Measurements from ENCODE around the gene VCPKMT.

The VCPKMT gene

GRCh38 chr14:50116181-50116956 is at the start of gene VCPKMT:
Gene VCPKMT (minus strand): TSS chr14:50116572. CDS start chr14:50116552, 20 bp downstream.
- DNase-seq, result peak; percentile 92

- DNase-seq, result no peak
These were observed 39.7 kb upstream of the VCPKMT start for GRCh38 chr14:50156111-50156510.

DNA sequence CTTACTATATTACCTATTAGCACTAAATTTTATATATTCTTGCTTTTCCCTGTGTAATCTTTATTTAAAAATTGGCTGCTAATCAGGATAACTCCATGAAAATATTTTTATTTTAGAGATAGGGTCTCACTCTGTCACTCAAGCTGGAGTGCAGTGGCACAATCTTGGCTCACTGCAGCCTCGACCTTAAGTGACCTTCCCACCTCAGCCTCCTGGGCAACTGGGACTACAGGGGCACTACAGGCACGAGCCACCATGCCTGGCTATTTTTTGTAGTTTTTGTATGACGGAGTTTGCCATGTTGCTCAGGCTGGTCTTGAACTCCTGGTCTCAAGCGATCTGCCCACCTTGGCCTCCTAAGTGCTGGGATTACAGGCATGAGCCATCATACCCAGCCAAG is 32.4 kb upstream of the VCPKMT start:
- DNase-seq, result no peak

- DNase-seq, result no peak
These were observed 22.8 kb upstream of the VCPKMT start for GRCh38 chr14:50139192-50139591.

DNA sequence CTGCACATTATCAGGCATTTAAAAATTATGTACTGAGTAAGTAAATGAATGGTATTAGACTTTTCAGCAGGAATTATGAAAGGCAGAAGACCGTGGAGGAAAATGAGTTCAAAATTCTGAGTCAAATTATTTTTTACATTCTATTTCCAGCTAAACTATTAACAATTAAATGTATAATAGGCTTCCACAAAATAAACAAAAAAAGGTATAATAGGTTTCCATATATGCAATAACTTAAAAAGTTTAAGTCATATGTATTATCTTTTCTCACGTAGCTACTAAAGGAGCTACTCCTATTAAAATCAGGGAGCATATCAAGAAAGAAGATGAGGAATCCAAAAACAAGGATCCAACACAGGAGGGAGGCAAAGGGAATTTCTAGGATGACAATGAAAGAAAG is 11.4 kb upstream of the VCPKMT start:
- no peak for DNase-seq

GRCh38 chr14:50123062-50123461 is 6.7 kb upstream of the VCPKMT start:
- no peak for DNase-seq

DNA sequence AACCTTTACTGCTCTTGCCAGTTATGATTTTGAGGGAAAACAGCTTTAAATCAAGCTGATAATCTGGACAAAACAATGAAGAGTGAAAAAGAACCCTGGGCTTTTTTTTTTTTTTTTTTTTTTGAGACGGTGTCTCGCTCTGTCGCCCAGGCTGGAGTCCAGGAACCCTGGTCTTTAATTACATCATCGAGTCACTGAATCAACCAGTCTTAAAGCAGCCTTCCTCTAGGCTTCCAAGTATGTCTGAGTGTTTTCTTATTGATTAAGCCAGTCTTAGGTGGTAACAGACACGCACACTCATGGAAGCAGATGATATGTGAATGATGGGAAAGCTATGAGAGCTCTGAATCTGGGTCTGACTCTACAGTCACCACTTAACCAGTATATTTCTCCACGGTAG is 5.9 kb upstream of the VCPKMT start:
- DNase-seq, result no peak

- no peak for DNase-seq
These were observed 5.1 kb upstream of the VCPKMT start for GRCh38 chr14:50121486-50121885.

- DNase-seq, result no peak
These were observed 1.1 kb upstream of the VCPKMT start for GRCh38 chr14:50117456-50117855.

DNA sequence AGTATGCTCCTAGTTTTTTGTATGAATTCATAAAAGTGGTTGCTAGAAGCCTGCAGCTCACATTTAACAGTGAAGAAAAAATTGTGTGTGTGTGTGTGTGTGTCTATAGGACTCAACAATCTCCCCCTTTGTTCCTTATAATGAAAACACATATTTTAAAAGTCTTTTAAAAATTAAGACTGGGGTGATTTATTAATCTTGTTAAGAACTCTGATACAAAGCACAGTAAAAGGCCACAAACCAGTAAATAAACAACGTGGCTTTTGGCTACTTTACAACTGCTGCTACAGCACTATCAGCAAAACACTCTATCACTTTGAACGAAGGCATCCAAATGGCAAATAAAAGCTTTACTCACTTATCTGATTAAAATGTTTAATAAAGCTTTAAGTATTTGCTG is 594 bp upstream of the VCPKMT start:
- no peak for DNase-seq

DNA sequence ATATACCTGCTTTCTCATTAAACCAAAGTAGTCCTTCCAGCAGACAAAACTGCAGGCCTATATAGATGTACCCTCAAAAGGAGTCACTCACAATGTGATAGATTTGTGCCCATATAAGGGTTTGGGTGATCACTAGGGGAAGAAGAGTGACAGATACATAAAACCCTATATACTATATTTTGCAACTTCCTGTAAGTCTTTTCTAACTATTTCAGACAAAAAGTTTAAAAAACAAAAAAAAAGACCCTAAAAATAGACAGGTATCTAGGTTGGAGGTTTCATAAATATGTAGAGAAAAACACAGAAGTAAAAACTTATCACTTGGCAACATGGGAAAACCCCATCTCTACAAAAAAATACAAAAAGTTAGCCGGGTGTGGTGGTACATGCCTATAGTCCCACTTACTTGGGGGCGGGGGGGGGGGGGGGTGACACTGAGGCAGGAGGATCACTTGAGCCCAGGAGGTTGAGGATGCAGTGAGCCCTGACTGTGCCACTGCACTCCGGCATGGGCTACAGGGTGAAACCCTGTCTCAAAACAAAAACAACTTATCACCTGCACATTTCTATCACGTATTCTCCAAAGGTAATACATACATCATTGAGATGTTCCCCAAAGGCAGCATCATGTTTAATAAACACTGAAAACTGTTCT is 2.9 kb downstream of the VCPKMT start:
- no peak for DNase-seq

DNA sequence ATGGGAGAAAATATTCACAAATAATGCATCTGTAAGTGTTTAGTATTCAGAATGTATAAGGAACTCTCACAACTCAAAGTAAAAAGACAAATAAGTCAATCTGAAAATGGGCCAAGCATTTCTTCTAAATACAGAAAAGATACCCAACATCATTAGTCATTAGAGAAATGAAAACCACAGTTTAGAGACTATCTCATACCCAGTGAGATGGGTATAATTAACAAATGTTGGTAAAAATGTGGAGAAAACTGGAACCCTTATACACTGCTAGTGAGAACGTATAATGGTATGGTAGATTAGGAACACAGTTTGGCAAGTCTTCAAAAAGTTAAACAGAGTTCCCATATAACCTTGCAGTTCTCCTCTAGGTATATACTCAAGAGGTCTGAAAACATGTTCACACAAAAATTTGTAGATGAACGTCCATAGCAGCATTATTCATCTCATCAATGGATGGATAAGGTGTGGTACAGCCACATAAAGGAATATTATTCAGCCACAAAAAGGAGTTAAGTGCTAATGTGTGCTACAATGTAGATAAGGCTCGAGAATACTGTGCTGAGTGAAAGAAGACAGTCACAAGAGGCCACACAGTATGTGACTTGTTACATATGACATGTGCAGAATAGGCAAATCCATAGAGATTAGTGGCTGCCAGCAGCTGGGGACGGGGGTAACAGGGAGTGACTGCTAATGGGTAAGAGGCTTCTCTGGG is 5.9 kb downstream of the VCPKMT start:
- DNase-seq, result no peak

GRCh38 chr14:50109342-50109741 is 7.0 kb downstream of the VCPKMT start:
- DNase-seq, result no peak

- DNase-seq, result no peak
These were observed 8.5 kb downstream of the VCPKMT start for GRCh38 chr14:50107850-50108249.

GRCh38 chr14:50106178-50106577 is 10.2 kb downstream of the VCPKMT start:
- no peak for DNase-seq

GRCh38 chr14:50103558-50103957 is 12.8 kb downstream of the VCPKMT start:
- no peak for DNase-seq

DNA sequence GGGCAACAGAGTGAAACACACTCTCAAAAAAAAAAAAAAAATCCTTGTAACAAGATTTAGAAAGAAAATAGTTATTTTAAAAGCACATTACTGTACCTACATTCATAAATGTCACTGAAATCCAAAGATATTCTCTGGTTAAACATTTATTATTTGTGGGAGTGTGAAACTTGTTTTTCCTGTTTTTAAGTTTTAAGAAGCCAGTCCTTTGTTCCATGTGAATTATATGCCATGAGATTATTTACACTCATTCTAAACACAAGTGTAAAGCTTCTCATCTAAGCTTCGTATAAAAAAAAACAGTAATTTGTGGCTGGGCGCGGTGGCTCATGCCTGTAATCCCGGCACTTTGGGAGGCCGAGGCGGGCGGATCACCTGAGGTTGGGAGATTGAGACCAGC is 15.0 kb downstream of the VCPKMT start:
- no peak for DNase-seq

- no peak for DNase-seq
These were observed 15.6 kb downstream of the VCPKMT start for GRCh38 chr14:50100805-50101204.

GRCh38 chr14:50099335-50099734 is 17.0 kb downstream of the VCPKMT start:
- DNase-seq, result no peak

GRCh38 chr14:50095895-50096294 is 20.5 kb downstream of the VCPKMT start:
- no peak for DNase-seq

DNA sequence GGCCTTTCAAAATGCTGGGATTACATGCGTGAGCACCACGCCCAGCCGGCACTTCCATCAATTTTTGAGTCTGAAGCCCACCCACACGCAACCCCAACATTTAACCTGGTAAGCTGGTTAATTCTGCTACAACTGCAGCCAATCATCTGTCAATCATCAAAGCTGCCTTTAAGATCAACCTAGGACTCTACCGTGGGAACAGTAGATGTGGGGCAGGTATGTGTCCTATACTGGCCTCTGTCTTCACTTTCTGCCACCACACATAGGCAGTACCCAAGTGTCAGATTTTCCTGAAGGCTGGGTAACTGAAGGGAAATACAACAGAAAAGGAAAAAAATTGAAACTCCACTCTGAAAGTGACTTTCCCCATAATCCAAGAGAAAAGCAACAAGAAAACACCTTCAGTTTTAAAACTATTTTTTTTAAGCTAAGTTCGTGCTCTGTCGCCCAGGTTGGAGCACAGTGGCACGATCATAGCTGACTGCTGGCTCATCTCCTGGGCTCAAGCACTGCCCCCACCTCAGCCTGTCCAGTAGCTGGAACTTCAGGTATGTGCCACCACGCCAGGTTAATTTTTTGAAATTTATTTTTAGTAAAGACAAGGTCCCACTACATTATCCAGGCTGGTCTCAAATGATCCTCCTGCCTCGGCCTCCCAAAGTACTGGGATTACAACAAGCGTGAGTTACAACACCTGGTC is 22.2 kb downstream of the VCPKMT start:
- no peak for DNase-seq

DNA sequence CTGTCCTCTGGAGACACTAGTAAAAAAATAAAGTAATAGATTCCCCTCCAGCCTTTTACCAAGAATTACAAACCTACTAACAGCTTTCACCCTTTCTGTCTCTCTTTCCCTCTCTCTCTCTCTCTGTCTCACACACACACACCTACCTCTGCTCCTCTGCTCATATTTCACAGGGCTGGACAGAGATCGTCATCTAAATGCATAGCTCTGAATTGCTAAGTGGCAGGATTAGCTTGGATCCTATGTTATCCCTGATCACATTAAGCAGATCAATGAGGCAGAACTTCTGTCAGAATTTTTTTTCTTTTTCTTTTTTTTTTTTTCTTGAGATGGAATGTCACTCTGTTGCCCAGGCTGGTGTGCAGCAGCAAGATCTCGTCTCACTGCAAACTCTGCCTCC is 22.9 kb downstream of the VCPKMT start:
- DNase-seq, result no peak

DNA sequence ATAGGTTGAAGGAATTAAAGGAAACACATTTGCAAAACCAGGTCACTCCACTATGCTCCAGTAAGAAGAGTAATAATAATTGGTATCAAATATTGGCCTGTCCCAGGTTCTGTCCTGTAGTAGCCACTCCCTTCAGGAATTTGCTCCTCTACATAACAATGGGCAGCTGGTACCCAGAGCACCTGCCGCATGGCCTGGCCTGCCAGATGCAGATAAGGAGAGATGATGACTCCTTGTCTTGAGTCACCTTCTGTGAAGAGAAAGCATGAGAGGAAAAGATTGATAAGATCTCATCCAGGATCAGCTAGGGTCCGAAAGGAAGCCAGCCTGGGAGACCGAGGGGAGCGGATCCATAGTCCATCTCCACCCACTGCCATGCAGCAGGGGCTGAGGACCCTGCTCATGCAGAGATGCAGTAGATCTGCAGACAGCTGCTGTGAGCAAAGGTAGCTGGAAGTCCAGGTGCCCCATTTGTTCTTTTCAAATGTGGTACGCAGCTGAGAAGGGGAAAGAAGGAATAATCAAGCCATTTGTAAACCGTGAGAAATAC is 24.3 kb downstream of the VCPKMT start:
- no peak for DNase-seq
